GM19035 (cell line): Measurements from ENCODE around the gene PARP3.

Experiments used
- ATAC-seq: cut with Tn5 transposase; IDR thresholded peaks from one replicate; pipeline ENCODE4 v1.9.1; 2021; ENCODE audit not compliant: unreplicated experiment

PARP3 gene

DNA sequence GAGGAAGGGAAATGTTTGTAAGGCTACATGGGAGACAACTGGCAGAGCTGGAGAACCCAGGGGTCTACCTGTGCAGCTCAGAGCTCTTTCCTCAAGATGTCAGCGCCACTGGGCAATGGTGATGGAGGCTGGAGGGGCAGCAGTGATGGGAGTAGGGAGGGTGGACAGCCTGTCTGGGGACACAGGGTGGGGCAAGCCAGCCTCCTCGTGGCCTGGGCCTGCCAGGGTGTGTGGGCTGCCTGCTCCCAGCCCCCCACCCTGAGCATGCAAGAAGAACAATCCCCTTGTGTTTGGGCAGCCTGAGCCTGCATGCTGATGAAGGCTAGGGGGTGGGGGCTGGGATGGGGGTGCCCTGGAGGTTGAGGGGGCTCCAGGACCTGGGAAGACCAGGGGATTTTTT is 23.9 kb downstream of the PARP3 start:
- no peak for ATAC-seq

DNA sequence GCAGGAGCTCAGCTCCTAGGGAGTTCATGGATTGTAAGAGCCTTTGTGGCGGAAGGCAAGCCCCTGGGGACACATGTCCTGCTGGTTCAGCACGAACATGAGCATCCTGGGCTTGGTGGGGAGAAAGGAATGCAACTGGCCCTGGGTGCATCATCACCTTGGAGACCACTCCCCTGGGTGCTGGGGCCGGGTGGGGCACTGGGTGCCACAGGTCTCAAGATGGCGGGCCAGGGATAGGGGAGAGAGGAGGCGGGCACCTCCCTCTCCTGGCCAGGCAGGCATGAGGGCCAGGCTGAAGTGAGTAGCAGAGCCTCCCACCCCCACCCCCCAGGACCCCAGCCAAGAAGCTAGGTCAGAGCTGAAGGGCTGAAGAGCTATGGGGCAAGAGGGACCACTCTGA is 24.3 kb downstream of the PARP3 start:
- ATAC-seq, result no peak

- no peak for ATAC-seq
These were observed 24.8 kb downstream of the PARP3 start for GRCh38 chr3:51966922-51967383.

- peak; percentile 61 for ATAC-seq
These were observed 25.4 kb downstream of the PARP3 start, which contains the start of gene PCBP4 for GRCh38 chr3:51967384-51968169. Gene PCBP4 (minus strand): TSS chr3:51967454. CDS start chr3:51961240, 6,214 bp downstream.

DNA sequence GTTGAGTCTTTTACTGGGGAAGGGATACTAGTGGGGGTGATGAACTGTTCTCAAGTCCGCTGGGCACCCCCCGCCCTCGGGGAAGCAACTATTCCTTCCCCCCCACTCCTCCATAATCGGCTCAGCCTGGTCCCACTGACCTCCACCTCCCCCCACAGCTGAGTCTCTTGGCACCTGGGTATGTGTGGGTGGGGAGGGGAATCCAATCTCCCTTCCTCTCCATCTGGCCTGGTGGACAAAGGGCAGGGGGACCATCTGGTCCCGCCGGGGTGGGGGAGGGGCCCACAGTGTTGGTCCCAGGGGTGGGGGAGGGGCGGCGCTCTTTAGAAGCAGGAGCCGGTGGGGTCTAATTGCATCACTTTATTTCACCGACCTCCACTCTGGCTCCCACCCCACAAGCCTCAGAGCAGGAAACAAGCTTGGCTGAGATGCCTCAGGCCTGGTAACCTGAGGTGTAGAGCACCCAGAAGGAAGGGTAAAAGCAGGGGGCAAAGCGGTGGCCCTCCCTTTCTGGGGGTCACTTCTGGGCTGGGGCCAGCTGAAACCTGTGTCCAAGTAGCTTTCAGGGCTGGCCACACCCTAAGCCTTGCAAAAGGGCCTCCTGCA is 26.1 kb downstream of the PARP3 start:
- no peak for ATAC-seq

GRCh38 chr3:51968883-51969678 is 26.9 kb downstream of the PARP3 start:
- no peak for ATAC-seq

DNA sequence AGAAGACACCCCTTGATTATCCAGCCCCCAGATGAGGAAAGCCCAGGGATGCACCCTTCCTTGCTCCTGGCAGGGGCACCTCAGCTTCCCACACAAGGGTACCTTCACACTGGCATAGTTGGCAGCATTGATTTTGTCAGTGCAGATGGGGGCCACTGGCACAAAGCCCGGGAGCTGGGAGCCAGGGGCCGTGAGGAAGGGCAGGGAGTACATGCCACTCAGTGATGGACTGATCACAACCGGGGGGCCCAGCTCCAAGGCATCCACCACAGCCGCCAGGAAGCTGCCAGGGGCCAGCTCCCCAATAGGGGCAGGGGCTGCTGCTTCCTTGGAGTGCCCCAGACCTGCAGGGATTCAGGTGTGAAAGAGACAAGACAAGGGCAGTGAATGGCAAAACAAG is 27.7 kb downstream of the PARP3 start:
- ATAC-seq, result no peak

DNA sequence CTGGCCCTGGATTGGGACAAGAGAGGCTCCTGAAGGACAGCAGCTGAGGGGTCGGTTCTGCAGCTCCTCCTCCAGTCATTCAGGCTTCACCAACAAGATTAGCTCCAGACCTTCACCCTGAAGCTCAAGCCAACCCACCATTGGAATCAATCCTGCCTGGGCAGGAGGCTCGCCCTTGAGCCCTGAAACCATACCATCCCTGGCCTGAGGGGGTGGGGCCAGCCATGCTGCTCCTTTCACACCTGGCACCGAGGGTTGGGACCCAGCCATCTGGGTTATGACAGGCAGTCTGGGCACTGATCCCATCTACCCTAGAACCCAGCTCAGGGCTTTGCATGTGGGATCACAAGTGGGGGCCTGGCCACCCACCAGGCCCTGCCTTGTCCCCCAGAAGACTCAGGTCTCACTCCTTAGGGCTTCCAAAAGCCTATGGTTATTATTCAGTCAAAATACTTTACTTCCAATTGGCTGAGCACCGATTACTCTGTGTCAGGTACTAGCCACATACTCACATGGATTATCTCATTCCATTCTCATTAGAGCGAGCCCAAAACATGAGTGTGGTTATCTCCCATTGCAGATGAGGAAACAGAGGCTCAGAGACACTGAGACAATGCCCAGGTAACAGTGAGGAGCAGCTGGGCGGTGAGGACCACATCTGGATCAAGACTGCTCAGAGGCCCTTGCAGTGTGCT is 28.6 kb downstream of the PARP3 start:
- ATAC-seq, result no peak

- no peak for ATAC-seq
These were observed 29.2 kb downstream of the PARP3 start for GRCh38 chr3:51971350-51971749.

DNA sequence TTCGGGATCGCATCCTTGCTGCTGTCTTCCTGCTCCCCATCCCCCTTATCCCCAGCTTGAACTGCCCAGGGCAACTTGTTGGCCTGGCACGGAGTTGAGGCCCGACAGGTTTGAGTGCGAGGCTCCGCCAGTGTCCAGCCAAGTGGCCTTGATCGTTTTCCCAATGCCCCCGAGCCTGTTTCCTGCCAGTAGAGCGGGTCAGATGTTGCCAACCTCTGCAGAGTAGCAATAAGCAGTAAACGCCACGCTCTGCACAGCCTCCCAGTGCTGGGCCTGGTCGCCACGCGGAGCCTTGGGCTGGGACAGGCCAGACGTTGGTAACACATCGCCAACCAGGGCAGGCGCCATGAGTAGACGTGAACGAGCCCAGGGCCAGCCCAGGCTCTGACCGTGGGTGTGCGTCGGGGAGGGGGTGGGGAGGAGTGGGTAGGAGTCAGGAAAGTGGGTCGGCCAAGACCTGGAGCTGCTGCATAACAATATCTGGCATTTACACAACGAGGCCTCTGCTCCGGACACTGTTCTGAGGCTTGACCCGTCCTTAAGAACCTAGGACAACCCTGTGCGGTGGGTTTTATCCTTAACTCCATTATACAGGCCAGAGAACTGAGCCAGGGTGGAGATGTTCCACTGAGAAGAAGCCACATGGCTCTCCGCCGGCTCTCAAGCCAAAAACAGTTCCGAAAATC is 32.3 kb downstream of the PARP3 start:
- peak; percentile 16 for ATAC-seq

- ATAC-seq, result peak; percentile 74
These were observed 33.0 kb downstream of the PARP3 start, which contains the start of gene ABHD14A for GRCh38 chr3:51974963-51975851. Gene ABHD14A (plus strand): TSS chr3:51975064. CDS start chr3:51975136, 72 bp downstream.

- no peak for ATAC-seq
These were observed 33.8 kb downstream of the PARP3 start for GRCh38 chr3:51975852-51976549.

DNA sequence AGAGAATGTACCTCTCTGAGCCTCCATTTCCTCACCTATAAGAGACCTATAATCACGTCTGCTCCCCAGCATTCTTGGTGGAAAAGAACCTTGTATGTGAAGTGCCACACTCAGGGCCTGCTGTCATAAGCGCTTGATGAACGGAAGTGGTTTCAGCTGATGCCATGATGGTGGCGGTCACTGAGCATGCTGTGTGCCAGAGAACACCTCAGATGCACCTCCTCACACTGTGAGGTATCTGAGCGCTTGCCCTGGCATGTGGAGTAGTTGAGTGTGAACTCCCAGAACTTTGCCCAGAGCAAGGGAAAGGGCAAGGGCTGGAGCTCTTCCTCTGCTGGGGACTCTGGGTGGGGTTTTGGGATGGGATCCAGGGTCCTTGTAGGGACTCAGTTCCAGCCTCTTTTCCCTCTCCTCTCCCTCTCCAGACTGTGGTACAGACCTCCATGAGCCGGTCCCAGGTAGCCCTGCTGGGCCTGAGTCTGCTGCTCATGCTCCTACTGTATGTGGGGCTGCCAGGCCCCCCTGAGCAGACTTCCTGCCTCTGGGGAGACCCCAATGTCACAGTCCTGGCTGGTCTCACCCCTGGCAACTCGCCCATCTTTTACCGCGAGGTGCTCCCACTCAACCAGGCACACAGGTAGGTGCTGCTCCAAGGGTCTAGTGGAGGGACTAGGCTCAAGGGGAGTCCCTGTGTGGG is 35.4 kb downstream of the PARP3 start:
- no peak for ATAC-seq

DNA sequence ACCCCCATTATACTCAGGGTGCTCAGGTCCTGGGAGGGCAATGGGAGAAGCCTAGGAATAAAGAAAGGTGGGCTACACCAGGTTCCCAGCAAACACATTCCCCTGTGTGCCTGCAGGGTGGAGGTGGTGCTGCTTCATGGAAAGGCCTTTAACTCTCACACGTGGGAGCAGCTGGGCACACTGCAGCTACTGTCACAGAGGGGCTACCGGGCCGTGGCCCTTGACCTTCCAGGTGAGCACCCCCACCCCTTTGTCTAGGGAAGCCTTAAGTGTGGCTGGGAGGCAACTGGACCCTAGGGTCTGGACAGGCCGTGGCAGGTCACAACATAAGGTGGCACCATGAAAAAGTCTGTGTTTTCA is 36.0 kb downstream of the PARP3 start:
- no peak for ATAC-seq

- ATAC-seq, result no peak
These were observed 38.1 kb downstream of the PARP3 start for GRCh38 chr3:51980253-51980652.

DNA sequence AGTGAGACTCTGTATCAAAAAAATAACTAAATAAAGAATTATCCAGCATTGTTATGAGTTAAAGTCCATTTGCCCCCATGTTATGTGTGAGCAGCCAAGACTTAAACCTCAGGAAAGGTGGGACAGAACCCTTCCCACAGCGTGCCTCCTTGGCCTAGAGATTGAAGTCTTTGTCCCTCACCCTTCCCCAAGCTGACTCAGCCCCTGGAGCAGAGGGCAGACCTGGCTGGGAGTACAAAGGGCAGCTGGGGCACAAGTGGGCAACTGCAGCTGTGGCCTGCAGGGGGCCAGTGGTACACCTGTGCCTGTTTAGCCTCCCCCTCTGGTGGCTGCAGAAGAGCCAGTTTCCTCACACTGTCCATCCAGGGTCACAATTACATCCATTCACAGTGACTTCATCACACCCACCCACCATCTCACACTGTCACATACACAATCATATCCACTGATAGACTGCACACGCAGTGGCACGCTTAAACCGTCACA is 40.2 kb downstream of the PARP3 start:
- peak; percentile 37 for ATAC-seq

- ATAC-seq, result peak; percentile 81
These were observed 40.8 kb downstream of the PARP3 start, which contains the start of gene ACY1 for GRCh38 chr3:51982838-51983577. Gene ACY1 (plus strand): TSS chr3:51983535. CDS start chr3:51984065, 530 bp downstream.
